HG03064 (cell line): Measurements from ENCODE around the gene MAN2A1.
"Not testable (repeated sequence)": the region's sequence is repeated elsewhere in the genome, so short reads cannot be mapped to it uniquely, and the experiment has no call there.

ENCODE experiments used
- ATAC-seq: cut with Tn5 transposase; IDR thresholded peaks from one replicate; pipeline ENCODE4 v1.9.1; 2021; ENCODE audit warnings: low read depth; ENCODE audit not compliant: unreplicated experiment

MAN2A1 gene

DNA sequence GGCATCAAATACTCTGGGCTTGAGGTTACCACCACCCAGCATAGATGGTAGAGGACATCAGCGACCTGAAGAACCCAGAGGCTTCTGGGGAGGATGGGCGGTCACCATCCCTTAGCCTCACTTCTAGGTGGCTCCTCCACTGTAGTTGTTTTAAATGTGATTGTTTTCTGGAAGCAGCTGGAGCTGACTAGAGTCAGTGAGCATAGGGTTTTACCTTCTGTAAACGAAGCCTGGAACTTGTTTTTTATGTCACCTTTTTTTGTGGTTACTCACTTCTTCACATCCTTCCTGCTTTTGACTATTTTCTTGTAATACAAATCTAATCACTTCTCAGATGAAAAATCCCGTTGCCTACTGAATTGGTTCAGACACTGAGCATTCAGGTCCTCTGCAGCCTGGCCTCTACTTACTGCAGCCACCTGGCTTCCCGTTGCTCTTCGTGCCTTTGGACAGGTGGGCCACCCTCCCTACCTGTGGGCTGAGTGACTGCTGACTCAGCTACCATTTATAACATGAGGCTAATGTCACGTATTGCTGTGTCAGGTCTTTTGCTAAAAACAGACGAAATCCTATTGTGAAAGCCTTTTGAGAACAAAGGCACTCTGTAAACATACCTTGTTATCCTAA lies 167.8 kb downstream of the MAN2A1 start:
- ATAC-seq, result no peak

DNA sequence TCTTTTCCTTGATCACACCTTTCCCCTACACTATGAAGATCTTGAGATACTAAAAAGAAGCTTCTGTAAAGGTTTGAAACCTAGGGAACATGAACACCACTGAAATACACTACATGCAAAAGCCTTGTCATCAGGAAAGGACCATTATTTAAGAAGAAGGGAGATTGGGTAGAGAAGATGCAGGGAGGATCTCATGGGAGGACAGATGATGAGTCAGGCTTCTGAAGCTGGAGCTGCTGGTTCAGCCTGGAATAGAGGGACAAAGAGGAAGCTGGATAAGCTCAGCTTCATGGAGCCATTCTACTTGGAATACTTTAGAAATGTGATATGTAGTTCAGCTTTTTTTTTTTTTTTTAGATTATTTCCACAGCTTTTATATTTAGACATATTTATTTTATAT lies 169.8 kb downstream of the MAN2A1 start:
- no peak for ATAC-seq

DNA sequence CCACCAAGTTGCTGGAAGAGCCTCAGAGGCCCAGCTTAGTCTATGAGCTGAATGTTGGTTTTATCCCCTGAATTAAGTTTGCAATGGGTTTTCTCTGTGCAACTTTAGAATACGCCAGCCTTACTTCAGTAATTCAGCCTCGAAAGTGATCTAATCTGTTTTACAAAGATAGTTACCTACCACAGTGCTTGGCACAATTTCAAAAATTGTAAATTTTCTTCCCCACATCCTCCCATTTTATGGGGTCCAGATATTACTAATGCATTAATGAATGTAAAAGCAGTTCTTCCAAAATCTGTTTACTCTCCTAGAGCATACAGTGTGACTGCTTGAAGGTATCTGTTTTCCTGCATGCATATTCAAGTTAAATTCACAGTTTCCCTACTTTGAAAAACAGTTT lies 172.6 kb downstream of the MAN2A1 start:
- ATAC-seq, result no peak

DNA sequence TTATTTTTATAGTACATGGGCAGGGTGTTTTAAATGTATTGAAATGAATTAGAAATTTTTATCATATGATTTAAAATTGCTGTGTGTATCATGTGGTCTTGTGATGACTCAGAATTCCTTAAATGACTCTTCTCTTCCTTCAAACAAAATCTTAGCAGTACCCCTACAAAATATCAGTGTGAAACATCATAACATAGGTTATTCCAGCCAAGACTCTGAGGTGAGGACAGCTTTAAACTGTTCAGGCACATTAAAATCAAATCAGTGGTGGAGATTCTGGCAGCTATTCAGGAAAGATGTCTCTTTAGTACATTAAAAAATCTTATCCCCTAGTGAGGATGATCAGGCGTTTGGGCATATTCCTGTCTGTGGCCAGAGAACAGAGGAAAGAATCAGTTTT lies 174.0 kb downstream of the MAN2A1 start:
- ATAC-seq, result no peak

DNA sequence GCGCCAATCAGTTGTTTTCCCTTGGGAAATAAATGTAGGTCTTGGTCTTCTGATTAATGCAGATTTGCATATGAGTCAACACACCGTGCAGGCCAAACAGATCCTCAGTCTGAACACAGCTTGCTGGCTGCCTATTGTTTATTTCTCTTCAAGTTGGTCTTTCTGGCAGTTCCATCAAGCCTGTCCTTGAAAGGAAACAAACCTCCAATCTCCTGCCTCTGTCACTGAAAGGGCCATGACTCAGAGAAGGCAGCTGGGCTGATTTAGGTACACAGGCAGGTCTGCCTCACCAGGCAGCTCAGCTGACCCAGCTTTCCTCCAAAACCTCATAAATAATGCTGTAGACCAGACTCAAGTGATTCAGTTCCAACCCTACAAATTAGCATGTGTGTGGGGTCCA lies 175.9 kb downstream of the MAN2A1 start:
- ATAC-seq, result no peak

DNA sequence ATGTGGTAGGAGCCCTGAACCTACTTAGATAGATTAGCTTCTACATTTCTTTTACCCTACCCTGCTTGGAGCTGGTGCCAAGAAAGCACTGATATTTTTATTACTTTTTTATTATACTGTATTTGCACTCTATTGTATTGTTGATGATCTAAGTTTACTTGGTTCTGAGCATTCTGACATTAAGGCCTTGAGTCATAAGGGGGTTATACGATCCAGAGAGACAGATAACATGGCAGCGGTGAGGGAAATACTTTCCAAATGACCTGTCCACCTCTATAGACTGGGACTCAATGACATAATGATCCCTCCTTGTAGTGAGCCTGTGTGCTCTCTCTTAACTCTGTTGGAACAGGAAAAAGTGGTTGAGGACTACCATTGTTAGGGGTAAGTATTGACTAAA lies 176.3 kb downstream of the MAN2A1 start:
- no peak for ATAC-seq

DNA sequence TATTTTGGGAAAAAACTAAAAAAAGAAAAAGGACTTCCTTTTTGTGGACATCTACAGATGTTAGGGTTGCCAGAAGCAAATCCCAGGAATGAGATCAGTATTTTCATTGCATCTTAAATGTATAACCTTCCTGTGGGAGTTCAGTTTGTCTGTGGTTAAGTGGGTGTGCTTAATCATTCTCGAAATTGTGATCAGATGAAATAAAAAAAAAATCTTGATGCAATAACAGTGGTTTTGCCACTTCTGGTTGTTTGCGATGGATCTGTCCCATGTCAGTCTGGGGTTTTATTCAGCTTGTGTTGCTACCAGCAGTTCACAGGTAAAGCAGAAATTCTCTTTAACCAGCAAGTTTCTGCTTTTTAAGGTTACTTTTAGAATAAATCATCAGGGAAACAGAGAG lies 179.0 kb downstream of the MAN2A1 start:
- ATAC-seq, result no peak

DNA sequence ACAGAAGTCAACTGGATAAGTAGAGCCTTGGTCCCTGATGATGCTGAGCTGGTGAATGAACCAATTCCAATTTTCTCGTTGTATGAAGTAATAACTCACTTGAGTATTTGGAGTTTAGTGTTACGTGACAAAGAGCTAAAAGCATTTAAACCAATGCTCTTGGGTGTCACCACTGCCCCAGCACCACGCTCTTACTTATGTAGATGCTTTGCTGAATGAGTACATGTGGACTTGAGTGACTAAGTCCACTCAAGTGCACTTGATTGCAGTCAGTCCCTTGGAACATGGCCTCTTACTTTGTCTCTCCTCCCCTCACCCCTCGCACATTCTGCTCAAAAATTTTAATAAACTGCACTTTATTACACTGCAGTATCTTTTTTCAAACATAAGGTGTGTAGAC lies 184.0 kb downstream of the MAN2A1 start:
- ATAC-seq, result no peak

DNA sequence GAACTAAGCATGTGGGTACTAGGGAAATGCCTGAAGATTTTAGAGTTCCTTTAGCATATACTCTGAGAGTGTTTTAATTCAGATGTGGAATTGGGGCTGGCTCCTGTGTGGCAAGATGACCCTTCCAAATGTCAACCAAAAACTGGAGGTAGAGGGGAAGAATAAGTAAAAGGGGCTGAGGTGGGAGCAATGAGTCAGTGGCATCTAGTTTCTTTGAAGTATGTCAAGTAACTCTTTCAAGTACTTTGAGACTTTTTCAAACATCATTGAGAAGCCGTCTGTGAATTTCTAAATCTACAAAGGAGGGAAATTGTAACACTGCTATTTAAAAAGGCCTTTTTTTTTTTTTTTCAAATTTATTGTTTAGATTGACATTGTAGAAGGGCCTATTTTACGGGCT lies 184.4 kb downstream of the MAN2A1 start:
- ATAC-seq, result no peak

DNA sequence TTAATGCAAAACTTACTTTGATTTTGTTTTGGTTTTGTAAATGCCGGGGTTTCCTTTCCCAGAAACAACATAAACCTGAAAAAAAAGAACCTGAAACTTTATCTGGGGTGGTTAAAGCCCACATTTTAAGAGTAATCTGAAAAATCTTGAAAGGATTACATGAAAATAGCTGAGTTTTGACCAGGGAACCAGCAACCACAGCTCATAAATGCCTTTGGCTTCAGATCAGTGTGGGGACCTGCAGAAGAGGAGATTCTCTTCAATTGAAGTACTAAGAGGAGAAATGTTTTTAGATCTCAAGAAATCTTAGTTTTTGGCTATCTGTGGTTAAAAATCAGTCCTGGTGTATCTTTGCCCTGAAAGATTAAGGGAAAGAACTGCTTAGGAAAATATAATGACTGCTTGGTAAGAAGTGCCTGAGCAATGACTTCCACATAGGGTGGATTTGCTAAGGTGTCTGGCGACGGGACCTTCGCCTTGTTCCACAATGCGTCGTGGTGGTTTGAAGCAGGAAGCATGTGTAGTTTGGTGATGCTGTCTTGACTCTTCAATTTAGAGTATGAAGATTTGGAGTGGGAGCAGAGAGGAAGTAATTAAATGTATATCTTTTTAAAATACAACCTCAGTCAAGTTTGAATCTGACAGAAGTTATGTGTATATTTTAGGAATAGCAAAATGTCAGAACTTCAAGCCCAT lies 186.5 kb downstream of the MAN2A1 start:
- ATAC-seq, result no peak

DNA sequence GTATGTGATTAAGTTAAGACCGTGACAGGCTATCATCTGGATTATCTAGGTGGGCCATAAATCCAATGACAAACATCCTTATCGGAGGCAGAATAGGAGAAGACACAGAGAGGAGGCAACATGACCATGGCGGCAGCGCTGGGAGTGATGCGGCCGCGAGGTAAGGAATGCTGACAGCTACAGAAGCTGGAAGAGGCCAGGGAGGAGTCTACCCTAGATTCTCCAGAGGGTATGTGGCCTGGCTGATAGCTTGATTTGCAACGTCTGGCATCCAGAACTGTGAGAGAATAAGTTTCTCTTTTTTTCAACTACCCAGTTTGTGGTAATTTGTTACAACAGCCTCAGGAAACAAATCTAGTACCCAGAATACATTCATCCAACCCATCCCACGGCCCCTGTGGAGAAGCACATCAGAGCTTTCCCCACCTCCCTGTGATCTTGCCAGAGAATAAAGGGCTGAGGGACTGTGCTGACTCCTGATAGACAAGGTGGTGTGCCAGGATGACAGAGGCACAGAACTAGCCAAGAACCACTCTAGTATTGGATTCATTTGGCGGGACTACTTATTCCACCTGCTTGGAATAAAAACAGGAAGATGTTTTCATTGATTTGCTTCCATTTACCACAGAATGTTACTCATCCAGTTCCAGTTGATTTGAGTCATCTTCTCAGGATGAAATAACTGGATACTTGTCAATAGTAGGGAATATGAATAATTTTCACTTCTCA lies 187.4 kb downstream of the MAN2A1 start:
- no peak for ATAC-seq

DNA sequence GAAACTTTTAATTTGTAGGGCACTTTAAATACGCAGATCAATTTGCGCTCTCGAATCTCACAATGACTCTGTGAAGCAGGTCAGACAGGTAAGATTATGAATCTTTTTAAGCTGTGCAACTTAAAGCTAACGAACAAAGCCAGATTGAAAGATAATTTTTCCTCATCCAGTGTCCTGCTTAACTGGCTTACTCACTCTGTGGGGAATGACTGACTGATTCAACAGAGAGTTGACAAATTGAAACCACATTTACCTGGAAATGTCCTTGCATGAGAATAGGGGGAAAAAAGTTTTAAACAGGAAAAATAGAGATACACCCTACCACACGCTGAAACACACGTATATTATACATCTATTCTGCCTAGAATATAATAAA lies 187.9 kb downstream of the MAN2A1 start:
- ATAC-seq, result no peak

DNA sequence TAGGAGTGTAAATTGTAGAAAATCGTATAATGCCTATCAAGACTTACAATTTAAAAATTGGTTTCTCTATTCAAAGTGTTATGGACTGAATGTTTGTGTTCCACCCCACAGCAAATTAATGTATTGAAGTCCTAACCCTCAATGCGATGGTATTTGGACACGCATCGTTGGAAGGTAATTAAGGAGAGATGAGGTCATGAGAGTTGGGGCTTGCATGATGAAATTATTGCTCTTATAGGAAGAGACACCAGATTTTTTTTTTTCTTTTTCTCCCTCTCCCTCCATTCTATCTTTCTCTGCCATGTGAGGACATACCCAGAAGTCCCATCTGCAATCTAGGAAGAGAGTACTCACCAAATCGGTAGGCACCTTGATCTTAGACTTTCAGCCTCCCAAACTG lies 189.2 kb downstream of the MAN2A1 start:
- no peak for ATAC-seq

DNA sequence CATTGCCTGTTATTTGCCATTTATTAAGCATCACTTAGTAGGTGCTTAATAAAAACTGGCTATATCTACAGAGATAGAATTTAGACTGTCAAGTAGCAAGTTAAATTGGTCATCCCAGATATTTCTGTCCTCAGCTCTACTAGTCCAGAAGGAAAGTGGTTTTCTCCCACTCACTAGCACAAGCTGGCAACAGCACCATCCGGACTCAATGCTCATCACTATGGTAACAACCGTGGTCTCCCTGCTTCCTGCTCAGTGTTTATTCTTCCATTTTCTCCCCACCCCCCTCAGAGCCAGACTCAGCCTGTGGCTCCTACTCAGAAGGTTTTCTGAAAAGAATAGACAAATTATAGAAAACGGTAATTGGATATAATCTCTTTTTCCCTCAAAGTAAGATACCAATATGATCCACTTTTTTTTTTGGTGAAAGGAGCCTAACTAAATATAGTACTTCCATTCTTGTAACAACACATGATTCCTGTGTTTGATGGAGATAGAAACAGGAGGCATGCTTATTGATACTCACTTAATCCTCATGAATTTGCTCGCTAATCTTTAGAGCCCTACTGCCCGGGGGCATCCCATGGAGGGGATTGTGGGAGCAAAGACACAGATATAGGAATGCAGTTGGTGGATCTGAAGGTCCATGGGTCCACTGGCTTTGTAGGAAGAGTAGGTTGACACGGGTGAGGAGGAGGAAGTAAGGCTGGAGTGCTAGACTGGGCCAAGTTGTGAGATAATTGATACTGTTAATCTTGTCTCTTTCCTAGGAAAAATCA lies 191.4 kb downstream of the MAN2A1 start:
- ATAC-seq, result no peak

DNA sequence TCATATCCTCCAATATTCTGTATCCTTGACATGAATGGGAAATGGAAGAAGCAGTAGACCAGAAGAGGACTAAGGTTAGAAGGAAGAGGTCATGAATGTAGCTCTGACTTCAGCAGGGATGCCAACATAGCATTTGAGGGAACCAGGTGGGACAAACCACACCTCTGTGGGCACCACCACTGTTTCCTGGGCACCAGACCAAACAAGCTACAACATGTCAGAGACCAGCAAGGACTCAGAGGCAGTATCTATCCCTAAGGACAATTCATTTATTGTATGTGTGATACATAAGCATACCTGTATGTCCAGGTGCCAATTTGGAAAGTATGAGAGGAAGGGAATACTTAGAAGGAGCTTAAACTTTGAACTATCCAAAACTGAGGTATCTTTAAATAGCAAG lies 192.8 kb downstream of the MAN2A1 start:
- ATAC-seq, result no peak

DNA sequence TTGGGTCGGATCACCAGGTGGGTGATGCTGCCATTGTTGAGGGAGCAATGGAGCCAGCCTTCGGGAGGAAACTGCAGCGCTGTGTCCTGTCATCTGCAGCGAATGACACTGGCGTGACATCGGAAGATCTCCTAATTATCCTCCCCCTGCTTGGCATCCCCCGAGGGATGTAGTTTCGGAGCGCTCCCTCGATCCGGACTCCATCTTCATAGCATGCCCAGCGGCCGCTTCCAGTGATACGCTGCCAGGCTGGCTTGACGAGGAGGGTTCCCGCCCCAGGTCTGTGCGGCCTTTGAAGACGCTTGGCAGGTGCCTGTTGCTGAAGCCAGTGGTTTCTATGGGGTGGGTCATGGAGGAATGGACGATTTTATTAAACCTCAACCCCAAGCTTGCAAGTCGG lies 194.9 kb downstream of the MAN2A1 start:
- ATAC-seq, result no peak

DNA sequence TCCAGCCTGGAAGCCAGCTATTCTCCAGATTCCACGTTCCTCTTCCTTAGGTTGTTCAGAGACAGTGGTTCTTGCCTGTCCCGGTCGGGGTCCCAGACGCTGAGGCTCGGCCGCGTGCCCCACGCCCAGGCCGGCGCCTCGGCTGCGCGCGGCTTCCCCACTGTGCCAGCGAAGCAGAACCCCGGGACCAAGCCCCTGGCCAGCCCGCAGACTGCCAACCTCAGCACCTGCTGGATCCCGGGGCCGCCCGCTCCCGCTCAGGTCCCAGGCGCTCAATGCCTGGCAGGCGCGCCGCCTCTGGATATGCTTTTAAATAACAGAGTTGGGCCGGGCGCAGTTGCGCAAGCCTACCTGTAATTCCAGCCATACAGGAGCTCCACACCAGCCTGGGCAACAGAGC lies 195.5 kb downstream of the MAN2A1 start:
- no peak for ATAC-seq

DNA sequence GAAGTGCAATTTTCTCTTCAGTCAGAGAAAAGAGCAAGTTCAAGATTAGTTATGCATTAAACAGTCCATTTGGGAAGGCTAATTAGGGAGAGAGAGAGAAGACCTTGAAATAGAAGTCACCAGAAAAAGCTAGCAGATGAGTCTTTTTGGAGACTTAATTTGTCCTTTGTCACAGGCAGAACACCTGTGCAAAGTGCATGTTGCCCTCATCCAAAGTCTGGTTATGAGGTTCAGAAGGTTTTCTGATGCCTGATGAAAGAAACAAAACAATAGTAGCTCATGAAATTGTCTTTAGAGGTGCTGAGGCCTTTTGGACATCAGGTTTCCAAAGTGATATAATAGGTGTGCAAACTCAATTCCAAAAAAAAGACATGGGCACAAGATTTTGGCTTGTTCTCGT lies 199.3 kb downstream of the MAN2A1 start:
- ATAC-seq, result no peak

DNA sequence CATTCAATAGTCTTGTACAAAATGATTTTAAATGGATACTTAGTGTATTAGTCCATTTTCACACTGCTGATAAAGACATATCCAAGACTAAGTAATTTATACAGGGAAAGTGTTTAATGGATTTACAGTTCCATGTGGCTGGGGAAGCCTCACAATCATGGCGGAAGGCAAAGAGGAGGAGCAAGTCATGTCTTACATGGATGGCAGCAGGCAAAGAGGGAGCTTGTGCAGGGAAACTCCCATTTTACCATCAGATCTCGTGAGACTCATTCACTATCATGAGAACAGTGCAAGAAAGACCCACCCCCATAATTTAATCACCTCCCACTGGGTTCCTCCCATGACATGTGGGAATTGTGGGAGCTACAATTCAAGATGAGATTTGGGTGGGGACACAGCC lies 203.5 kb downstream of the MAN2A1 start:
- not testable (repeated sequence) for ATAC-seq

DNA sequence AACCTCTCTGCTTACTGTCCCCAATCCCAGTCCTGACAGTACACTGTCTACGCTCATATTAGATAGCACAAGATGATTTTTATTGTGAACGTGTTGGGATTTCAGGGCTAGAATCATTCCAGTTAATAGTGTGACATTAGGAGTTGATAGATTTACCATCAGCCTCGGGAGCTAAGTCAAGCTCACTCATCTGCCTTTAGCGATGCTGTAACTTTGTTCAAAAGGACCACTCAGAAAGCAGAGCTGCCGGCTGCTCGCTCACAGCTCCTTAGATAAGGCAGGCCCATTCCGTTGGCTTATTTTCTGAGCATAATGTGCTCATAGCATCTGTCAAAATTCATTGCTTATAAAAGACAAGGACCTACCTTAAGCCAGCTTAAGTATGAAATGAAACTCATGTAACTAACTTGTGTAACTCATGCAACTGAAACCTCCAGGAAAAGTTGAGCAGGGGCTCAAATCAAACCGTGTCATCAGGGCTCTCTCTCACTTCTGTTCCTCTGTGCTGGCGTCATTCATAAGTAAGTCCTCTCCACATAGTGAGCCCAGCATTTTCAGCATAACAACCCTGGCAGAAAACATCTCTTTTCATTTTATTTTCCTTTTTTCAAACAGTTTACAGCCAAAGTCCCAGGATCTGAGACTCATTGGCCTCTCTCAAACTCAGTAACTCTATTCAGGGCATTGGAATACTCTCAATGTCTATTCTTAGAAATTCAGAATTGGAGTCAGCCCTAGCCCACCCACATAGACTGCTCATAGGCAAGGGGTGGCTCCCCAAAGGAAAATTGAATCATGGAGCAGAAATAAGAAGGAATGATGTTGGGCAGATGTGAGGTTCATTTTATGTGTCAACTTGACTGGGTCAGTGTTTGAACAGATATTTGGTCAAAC lies 208.8 kb downstream of the MAN2A1 start:
- ATAC-seq, result no peak
